PC-3 (cell line): Measurements from ENCODE around the gene CCPG1.

Source experiments
- CTCF ChIP-seq: fragments of 300-600 bp; sonication (generic); conservative IDR thresholded peaks from 2 replicates; pipeline ENCODE4 v1.5.1; 2017; ENCODE audit warnings: antibody characterized with exemption, low read depth, mild to moderate bottlenecking, low read length
- EZH2 ChIP-seq: fragments of 300-600 bp; sonication (generic); IDR thresholded peaks from one replicate; pipeline ENCODE4 v1.6.1; 2017; ENCODE audit warnings: antibody characterized with exemption, mild to moderate bottlenecking, low read length; ENCODE audit not compliant: unreplicated experiment
- EZH2phosphoT487 ChIP-seq: fragments of 300-600 bp; sonication (generic); IDR thresholded peaks from 2 replicates; pipeline ENCODE4 v1.6.1; 2018; ENCODE audit warnings: mild to moderate bottlenecking, antibody characterized with exemption, low read length, borderline replicate concordance

GRCh38 chr15:55356985-55357585, 51.1 kb downstream of the CCPG1 start:
- TF ChIP-seq EZH2 (no peak), CTCF (no peak), EZH2phosphoT487 (no peak)
